Upper lobe of left lung (tissue), 4 donors: ENCODE results near the gene TACC2.

ENCODE experiments used
- CTCF ChIP-seq, 6 experiments: fragments of 450-650 bp in 4 of 6; fragments of 200-600 bp in 2 of 6; sonication (generic) in 2 of 6; IDR thresholded peaks; one replicate each; pipeline ENCODE4 v1.5.1; 2016 to 2019; ENCODE audit warnings: antibody characterized with exemption in 6 of 6
- EP300 ChIP-seq, 4 donors: sonication (generic); formaldehyde crosslinking; IDR thresholded peaks; one replicate each; pipeline ENCODE4 v1.5.1; 2017; ENCODE audit warnings: antibody characterized with exemption in 4 of 4, control low read depth in 2 of 4
- POLR2A ChIP-seq, 4 donors: fragments of 450-650 bp; IDR thresholded peaks; one replicate each; pipeline ENCODE4 v1.5.1; 2016 to 2017; ENCODE audit warnings: antibody characterized with exemption in 4 of 4, mild to moderate bottlenecking in 2 of 4
- POLR2AphosphoS5 ChIP-seq, 2 donors: sonication (generic); formaldehyde crosslinking; IDR thresholded peaks; one replicate each; pipeline ENCODE4 v1.5.1; 2017; ENCODE audit warnings: antibody characterized with exemption in 2 of 2

DNA sequence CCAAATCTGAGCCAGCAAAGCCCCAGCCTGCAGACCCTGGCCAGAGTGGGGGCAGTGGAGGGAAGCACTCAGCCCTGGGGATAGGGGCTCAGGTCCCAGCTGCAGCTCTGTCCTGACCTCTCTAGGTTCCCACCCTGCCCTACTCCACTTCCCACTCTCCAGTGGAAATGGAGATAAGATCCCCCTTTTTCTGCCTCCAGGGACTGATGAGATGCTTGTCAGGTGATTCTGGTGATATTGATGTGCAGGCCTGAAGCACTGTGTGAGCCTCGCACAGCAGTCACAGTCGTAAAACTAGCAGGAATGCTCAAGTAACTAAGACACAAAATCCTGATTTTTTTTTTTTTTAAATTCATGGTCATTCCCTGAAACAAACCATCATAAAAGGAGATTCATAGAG is 227.1 kb downstream of the TACC2 start:
- TF ChIP-seq CTCF (IDR thresholded peaks at IDR 0.05) (no peak), POLR2A (IDR thresholded peaks at IDR 0.05) (no peak), POLR2AphosphoS5 (IDR thresholded peaks at IDR 0.05) (no peak), EP300 (IDR thresholded peaks at IDR 0.05) (no peak)
